Prostate gland (tissue), 2 donors: ENCODE measurements around the gene PTDSS2. TPM values are rescaled to one million over a fixed set of nuclear protein-coding genes. Genes with fewer than 3 reads are reported as not detected.

Experiments used
- DNase-seq: peaks from one replicate; pipeline ENCODE4 v3.0.0-alpha.2; 2019; ENCODE audit warnings: low spot score
- H3K27ac ChIP-seq, 2 donors: fragments of 200-600 bp; sonication (generic); 2 replicates each; pipeline ENCODE4 v1.5.1; 2017 to 2019
- H3K27me3 ChIP-seq: fragments of 200-600 bp; sonication (generic); replicated peaks from 2 replicates; pipeline ENCODE4 v1.5.1; 2019; ENCODE audit not compliant: insufficient read depth
- H3K36me3 ChIP-seq, 2 donors: fragments of 200-600 bp; sonication (generic); 1 replicate in 1 of 2; 2 replicates in 1 of 2; pipeline versions ENCODE4 v1.5.1 to v1.8.1; 2017 to 2019
- H3K4me1 ChIP-seq: fragments of 200-600 bp; sonication (generic); replicated peaks from 2 replicates; pipeline ENCODE4 v1.5.1; 2019
- H3K4me3 ChIP-seq, 2 donors: fragments of 200-600 bp; sonication (generic); 2 replicates each; pipeline ENCODE4 v1.5.1; 2017 to 2019
- H3K9me3 ChIP-seq: fragments of 200-600 bp; sonication (generic); 2 replicates; pipeline ENCODE4 v1.5.1; 2017
- POLR2A ChIP-seq: fragments of 450-650 bp; IDR thresholded peaks from one replicate; pipeline ENCODE4 v1.6.1; 2016; ENCODE audit warnings: antibody characterized with exemption, mild to moderate bottlenecking
- POLR2AphosphoS5 ChIP-seq: sonication (generic); formaldehyde crosslinking; IDR thresholded peaks from one replicate; pipeline ENCODE4 v1.6.1; 2017; ENCODE audit warnings: antibody characterized with exemption
- WGBS: methylation state at CpG from one replicate; pipeline ENCODE4 v1.1.5; 2018; 5-methylcytosine and 5-hydroxymethylcytosine counted together
- intact Hi-C: fragments of 100-400 bp; cut with DNase I; formaldehyde crosslinking; loops from one replicate; pipeline ENCODE4 v1.14.2; 2022
- total RNA-seq, 2 donors: library from RNA; depleted of rRNA; stranded (reverse); fragments of >200 nt; gene quantifications; one replicate each; pipeline ENCODE4 v1.1.0, GENCODE V29; 2016
- TF ChIP-seq, protein P1 (sequence below), 4 experiments: fragments of 200-600 bp in 2 of 4; fragments of 450-650 bp in 2 of 4; sonication (generic) in 2 of 4; IDR thresholded peaks; 1 replicate in 3 of 4; 2 replicates in 1 of 4; pipeline ENCODE4 v1.5.1; 2016 to 2019; ENCODE audit warnings: antibody characterized with exemption in 4 of 4, mild to moderate bottlenecking in 2 of 4, moderate library complexity in 2 of 4

PTDSS2 gene
- total RNA-seq, 2 donors from 2014 or later: 46.3 to 50.3 TPM

DNA sequence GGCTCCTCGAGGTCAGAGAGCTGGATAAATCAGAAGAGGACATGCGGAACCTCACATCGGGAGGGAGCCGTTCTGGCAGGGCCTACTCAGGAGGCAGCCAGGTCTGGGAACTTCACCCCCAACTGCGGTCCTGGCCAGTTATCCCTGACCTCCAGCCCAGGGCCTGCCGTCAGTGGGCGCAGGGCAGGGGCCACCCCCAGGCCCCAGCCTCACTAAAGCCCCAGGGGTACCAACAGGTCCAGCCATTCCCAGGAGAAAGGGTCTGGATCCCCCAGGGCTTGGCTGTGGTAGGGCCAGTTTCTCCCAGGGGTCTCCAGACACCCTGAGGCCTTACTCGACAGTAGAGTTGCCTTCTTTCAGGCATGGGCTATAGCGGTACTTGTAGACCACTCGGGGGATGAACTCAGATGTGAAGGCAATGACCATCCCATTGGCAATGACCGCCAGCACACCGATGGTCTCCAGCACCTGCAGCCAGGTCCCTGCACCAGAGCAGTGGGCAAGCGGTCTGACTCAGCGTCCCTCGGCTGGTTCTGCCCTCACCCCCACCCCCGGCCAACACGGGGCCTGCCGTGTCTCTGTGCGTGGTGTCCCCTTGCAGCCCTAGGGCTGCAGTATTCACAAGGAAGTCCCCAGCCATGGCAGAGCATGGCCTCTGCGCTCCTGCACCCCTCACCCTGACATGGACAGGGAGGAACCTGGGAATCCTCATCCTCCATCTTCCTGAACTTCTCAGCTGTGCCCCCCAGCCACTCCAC, 30.7 kb upstream of the PTDSS2 start:
- intact Hi-C loops: no loop called here
- WGBS: 89% methylated on average over 14 of the region's 20 CpGs
- TF ChIP-seq POLR2A (no peak), POLR2AphosphoS5 (no peak)
- TF ChIP-seq, protein P1, sequence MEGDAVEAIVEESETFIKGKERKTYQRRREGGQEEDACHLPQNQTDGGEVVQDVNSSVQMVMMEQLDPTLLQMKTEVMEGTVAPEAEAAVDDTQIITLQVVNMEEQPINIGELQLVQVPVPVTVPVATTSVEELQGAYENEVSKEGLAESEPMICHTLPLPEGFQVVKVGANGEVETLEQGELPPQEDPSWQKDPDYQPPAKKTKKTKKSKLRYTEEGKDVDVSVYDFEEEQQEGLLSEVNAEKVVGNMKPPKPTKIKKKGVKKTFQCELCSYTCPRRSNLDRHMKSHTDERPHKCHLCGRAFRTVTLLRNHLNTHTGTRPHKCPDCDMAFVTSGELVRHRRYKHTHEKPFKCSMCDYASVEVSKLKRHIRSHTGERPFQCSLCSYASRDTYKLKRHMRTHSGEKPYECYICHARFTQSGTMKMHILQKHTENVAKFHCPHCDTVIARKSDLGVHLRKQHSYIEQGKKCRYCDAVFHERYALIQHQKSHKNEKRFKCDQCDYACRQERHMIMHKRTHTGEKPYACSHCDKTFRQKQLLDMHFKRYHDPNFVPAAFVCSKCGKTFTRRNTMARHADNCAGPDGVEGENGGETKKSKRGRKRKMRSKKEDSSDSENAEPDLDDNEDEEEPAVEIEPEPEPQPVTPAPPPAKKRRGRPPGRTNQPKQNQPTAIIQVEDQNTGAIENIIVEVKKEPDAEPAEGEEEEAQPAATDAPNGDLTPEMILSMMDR (IDR thresholded peaks at IDR 0.05): no peak

DNA sequence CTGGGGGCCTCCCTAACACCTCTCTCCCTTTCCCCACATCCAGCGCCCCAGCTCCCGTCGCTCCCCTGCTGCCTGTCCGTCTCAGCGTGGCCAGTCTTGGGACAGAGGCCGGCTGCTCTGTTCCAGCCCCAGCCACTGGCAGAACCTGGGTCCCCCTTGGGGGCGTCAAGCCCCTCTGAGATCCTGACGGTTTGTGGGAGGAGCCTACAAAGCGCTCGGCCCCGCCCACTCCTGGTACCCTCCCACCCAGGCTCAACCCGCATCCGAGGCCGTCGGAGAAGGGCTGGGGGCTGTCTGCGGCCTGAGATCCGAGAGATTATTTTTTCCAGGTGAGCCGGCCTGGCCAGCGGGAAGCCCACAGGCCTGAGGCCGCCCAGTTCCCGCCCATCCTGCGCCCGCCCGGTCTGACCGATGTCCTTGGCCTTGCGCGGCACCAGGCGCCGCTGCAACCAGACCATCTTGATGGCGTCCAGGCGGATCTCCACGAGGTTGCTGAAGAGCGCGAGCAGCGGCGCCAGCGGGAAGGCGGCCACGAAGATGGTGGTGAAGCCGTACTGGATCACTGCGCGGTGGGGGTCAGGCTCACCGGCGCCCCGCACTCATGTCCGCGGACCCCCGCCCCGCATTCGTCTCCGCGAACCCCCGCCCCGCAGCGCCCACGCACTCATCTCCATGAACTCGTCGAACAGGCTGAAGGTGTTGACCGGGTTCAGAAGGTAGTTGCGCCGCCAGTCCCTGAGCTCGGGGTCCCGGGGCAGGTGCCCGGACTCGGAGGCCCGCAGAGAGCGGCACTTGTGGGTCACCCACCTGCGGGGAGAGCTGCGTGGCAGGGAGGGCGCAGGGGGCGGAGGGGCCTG, 29.8 kb upstream of the PTDSS2 start:
- WGBS: 68% methylated on average over 54 of the region's 71 CpGs
- Histone ChIP-seq H3K27me3 (no peaks in the 10 kb centered on the region), H3K27ac (no peak overlapping the region), H3K4me3 (no peak overlapping the region), H3K36me3 (no peaks in the 10 kb centered on the region), H3K9me3 (no peaks in the 10 kb centered on the region), H3K4me1 (peaks cover 8% of the 10 kb centered on the region)
- intact Hi-C loops: no loop called here
- DNase-seq: no peak
- TF ChIP-seq, protein P1 (IDR thresholded peaks at IDR 0.05): no peak
- no peak for TF ChIP-seq POLR2AphosphoS5
- TF ChIP-seq POLR2A: no peak

More for the DNA sequence above, 30.7 kb upstream of the PTDSS2 start:
- Histone ChIP-seq H3K36me3 (no peaks in the 10 kb centered on the region), H3K4me3 (no peak overlapping the region), H3K4me1 (peaks cover 8% of the 10 kb centered on the region), H3K27ac (no peak overlapping the region), H3K9me3 (no peaks in the 10 kb centered on the region), H3K27me3 (no peaks in the 10 kb centered on the region)
- DNase-seq: no peak

- Histone ChIP-seq H3K27me3 (no peaks in the 10 kb centered on the region), H3K9me3 (no peaks in the 10 kb centered on the region), H3K4me3 (no peak overlapping the region), H3K36me3 (no peaks in the 10 kb centered on the region), H3K27ac (no peak overlapping the region), H3K4me1 (peaks cover 2% of the 10 kb centered on the region)
- intact Hi-C loops: no loop called here
- no peak for DNase-seq
- TF ChIP-seq, protein P1 (IDR thresholded peaks at IDR 0.05): no peak
- TF ChIP-seq POLR2AphosphoS5: no peak
- no peak for TF ChIP-seq POLR2A
- WGBS: 91% methylated on average over 20 of the region's 21 CpGs
Observed at GRCh38 chr11:420911-421321, 29.2 kb upstream of the PTDSS2 start.

- Histone ChIP-seq H3K4me3 (no peak overlapping the region), H3K27ac (no peak overlapping the region), H3K36me3 (no peaks in the 10 kb centered on the region), H3K27me3 (no peaks in the 10 kb centered on the region), H3K4me1 (no peaks in the 10 kb centered on the region), H3K9me3 (no peaks in the 10 kb centered on the region)
- intact Hi-C loops: no loop called here
- TF ChIP-seq, protein P1 (IDR thresholded peaks at IDR 0.05): no peak
- TF ChIP-seq POLR2AphosphoS5 (no peak), POLR2A (no peak)
- no peak for DNase-seq
- WGBS: 85% methylated on average over 10 of the region's 10 CpGs
Observed at GRCh38 chr11:422249-422656, 27.8 kb upstream of the PTDSS2 start.
